Endothelial cell (in vitro differentiated cells): ENCODE results near the gene PDCD4. TPM values are rescaled to one million over a fixed set of nuclear protein-coding genes. Genes with fewer than 3 reads are reported as not detected.
A peak's percentile ranks its signal among the peaks of the same experiment; 100 is the strongest.
"Not testable (repeated sequence)": the region's sequence is repeated elsewhere in the genome, so short reads cannot be mapped to it uniquely, and the experiment has no call there.

ENCODE experiments used
- DNase-seq: peaks from one replicate; pipeline ENCODE4 v3.0.0; 2021; ENCODE audit warnings: low spot score
- H3K27ac Mint-ChIP-seq: one replicate; pipeline ENCODE4 v1.8.0; 2021; ENCODE audit warnings: mixed read lengths, inconsistent platforms; ENCODE audit not compliant: unreplicated experiment
- H3K27me3 Mint-ChIP-seq: one replicate; pipeline ENCODE4 v1.8.0; 2021; ENCODE audit warnings: mild to moderate bottlenecking, moderate library complexity, mixed read lengths, inconsistent platforms; ENCODE audit not compliant: unreplicated experiment
- H3K36me3 Mint-ChIP-seq: one replicate; pipeline ENCODE4 v1.8.0; 2021; ENCODE audit warnings: mild to moderate bottlenecking, low read depth, mixed read lengths, inconsistent platforms; ENCODE audit not compliant: unreplicated experiment
- H3K4me1 Mint-ChIP-seq: one replicate; pipeline ENCODE4 v1.8.0; 2021; ENCODE audit warnings: mild to moderate bottlenecking, mixed read lengths, inconsistent platforms; ENCODE audit not compliant: unreplicated experiment
- H3K4me3 Mint-ChIP-seq: one replicate; pipeline ENCODE4 v1.8.0; 2021; ENCODE audit warnings: mild to moderate bottlenecking, mixed read lengths, inconsistent platforms; ENCODE audit not compliant: unreplicated experiment
- H3K9me3 Mint-ChIP-seq: one replicate; pipeline ENCODE4 v1.8.0; 2021; ENCODE audit warnings: mixed read lengths, inconsistent platforms; ENCODE audit not compliant: unreplicated experiment
- total RNA-seq: library from RNA; stranded (reverse); fragmentation: NEBNext Ultra II Directional; extraction: Animal tissue kit (Norgen Biotek cat#: 25700); gene quantifications from one replicate; pipeline ENCODE4 v1.2.1, GENCODE V29; 2021; ENCODE audit not compliant: unreplicated experiment
- TF ChIP-seq, protein P1 (sequence below): fragments of 200-600 bp; sonication (generic); IDR thresholded peaks from one replicate; pipeline ENCODE4 v1.5.0; 2021; ENCODE audit warnings: antibody characterized with exemption; ENCODE audit not compliant: unreplicated experiment

The PDCD4 gene
- total RNA-seq, 1 donor from 2014 or later = 50.4 TPM

DNA sequence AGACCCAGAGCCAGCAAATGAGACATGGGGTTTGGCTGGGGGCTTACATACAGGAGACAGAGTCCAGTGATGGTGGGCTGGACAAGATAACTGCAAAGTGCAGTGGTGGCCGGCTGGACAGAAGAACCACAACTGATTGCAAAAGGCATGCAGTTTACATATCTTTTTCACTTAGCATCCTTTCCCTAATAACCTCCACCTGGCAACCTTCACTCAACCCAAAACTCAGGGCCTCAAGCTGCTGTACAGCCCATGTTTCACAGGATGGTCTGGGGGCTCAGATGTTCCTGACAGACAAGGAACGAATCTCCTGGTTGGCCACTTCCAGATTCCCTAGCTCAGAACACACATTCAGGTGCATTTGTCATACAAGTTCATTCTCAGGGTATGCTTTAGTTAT, 7.8 kb upstream of the PDCD4 start:
- H3K27me3 Mint-ChIP-seq = peaks cover 5% of the 10 kb centered on the region
- no peaks in the 10 kb centered on the region for H3K9me3 Mint-ChIP-seq
- no peak overlapping the region for H3K27ac Mint-ChIP-seq
- DNase-seq = no peak
- no peak overlapping the region for H3K4me3 Mint-ChIP-seq
- TF ChIP-seq, protein P1, sequence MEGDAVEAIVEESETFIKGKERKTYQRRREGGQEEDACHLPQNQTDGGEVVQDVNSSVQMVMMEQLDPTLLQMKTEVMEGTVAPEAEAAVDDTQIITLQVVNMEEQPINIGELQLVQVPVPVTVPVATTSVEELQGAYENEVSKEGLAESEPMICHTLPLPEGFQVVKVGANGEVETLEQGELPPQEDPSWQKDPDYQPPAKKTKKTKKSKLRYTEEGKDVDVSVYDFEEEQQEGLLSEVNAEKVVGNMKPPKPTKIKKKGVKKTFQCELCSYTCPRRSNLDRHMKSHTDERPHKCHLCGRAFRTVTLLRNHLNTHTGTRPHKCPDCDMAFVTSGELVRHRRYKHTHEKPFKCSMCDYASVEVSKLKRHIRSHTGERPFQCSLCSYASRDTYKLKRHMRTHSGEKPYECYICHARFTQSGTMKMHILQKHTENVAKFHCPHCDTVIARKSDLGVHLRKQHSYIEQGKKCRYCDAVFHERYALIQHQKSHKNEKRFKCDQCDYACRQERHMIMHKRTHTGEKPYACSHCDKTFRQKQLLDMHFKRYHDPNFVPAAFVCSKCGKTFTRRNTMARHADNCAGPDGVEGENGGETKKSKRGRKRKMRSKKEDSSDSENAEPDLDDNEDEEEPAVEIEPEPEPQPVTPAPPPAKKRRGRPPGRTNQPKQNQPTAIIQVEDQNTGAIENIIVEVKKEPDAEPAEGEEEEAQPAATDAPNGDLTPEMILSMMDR = no peak
- no peaks in the 10 kb centered on the region for H3K36me3 Mint-ChIP-seq
- H3K4me1 Mint-ChIP-seq = peaks cover 25% of the 10 kb centered on the region

DNA sequence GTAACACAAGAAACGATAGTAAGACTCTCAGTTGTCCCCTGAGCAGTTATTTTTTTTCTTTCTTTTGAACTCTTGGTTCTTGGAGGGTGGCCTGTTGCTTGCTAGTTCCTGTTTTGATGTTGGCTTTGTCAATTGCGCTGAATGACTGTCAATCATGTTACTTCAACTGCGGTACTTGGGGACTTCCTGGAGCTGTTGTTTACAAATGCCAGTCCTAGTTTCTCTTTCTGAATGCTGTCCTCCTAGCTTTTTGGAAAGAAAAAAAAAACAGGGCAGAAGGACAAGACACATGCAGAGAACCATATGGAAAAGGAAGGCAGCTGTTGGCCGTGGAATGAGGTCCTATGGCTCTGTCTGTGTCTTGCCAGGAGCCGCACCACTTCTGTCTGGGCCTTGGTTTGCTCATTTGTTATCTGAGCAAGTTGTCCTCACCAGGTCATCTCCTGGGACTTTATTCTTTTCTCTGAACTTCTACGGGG, 7.0 kb upstream of the PDCD4 start:
- TF ChIP-seq, protein P1 = no peak
- peaks cover 33% of the 10 kb centered on the region for H3K4me1 Mint-ChIP-seq
- H3K9me3 Mint-ChIP-seq = no peaks in the 10 kb centered on the region
- no peak for DNase-seq
- H3K27me3 Mint-ChIP-seq = peaks cover 5% of the 10 kb centered on the region
- no peak overlapping the region for H3K4me3 Mint-ChIP-seq
- no peak overlapping the region for H3K27ac Mint-ChIP-seq
- peaks cover 4% of the 10 kb centered on the region for H3K36me3 Mint-ChIP-seq

DNA sequence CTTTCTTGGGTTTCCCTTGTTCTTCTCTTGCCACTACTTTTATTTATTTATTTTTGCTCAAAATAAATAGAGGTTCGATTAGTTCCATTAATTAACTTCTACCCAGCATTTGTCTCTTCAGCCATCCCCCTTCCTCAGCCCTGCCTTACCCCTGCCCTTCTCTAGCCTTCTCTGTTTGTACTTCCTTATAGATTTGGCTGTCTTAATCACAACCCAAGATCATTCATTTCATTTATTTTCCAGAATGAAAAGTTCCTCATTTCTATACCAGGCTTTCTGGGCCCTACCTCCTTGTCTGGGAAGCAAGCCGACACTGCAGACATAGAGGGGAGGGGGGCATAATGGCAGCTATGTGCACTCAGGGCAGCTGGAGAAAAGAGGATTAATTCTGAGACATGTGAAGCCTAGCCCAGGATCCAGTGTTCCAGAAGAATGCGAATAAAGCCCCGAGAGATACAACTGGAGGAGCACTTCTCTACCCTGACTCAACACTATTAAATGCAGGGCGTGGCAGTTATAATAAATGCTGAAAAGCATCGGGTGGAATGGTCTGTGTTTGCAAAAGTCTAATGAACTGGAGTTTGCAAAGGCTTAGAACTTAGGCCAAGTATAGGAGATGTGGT, 6.4 kb upstream of the PDCD4 start:
- no peak for DNase-seq
- H3K4me3 Mint-ChIP-seq = no peak overlapping the region
- no peak overlapping the region for H3K27ac Mint-ChIP-seq
- H3K27me3 Mint-ChIP-seq = peaks cover 5% of the 10 kb centered on the region
- peaks cover 9% of the 10 kb centered on the region for H3K36me3 Mint-ChIP-seq
- TF ChIP-seq, protein P1 = no peak
- peaks cover 39% of the 10 kb centered on the region for H3K4me1 Mint-ChIP-seq
- H3K9me3 Mint-ChIP-seq = no peaks in the 10 kb centered on the region

DNA sequence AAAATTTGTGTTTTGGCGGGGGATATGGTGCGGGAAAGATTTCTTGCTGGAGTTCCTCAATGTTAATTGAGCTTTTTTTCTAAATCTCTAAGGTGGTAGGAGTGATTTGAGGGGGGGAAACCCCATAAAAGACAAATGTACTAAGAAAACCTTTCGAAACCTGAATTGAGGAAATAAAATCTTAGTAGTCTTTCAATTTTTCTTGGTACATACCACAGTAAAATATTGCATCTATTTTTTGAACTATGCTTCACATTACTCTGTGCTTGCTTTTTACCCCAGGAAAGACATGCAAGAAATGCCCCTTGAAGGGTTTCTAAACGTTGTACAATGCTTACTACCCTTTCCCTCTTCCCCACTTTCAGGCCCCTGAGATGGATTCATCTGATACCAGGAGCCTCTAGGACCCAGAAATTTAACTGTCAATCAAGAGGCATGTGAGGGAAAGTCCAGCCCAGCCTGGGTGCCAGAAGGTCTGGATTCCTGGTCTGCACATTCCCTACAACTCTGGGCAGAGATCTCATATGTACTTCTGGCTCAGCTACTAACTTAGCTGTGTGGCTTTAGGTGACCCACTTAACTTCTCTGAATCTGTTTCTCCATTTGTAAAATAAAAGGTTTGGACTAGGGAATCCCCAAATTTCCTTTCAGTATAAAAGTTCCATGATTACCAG, 5.8 kb upstream of the PDCD4 start:
- Mint-ChIP-seq H3K4me1 (peaks cover 40% of the 10 kb centered on the region), H3K27me3 (peaks cover 11% of the 10 kb centered on the region), H3K36me3 (peaks cover 16% of the 10 kb centered on the region), H3K4me3 (no peak overlapping the region), H3K27ac (no peak overlapping the region), H3K9me3 (no peaks in the 10 kb centered on the region)
- no peak for DNase-seq
- TF ChIP-seq, protein P1 = no peak

DNA sequence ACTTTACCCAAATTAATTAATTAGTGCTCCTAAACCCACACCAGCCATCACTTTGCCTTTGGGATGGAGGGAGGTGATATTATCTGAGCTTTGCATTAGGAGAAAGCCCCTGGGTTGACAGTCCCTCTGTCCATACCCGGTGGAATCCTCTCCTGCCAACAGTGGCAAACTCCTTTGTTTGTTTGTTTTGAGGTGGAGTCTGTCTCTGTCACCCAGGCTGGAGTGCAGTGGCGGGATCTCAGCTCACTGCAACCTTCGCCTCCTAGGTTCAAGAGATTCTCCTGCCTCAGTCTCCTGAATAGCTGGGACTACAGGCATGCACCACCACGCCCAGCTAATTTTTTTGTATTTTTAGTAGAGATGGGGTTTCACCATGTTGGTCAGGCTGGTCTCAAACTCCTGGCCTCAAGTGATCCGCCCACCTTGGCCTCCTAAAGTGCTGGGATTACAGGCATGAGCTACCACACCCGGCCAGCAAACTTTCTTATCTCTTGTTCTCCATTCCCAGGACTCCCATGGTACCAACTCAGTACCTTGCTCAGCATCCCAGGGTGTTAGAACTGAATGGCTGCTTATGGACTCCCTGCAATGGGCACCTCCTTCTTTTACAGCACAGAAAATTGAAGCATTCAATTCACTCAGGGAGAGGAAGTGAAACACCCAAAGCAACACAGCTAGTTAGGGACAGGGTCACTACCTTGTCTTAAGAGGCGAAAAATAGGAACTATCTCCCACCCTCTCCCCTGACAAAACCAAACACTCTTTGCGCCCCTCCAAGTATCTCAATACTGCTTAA, 4.5 kb upstream of the PDCD4 start:
- Mint-ChIP-seq H3K4me1 (peaks cover 44% of the 10 kb centered on the region), H3K36me3 (peaks cover 16% of the 10 kb centered on the region), H3K27ac (peak overlapping the region; percentile 76), H3K27me3 (peaks cover 18% of the 10 kb centered on the region)
- not testable (repeated sequence) for H3K9me3 Mint-ChIP-seq, DNase-seq, H3K4me3 Mint-ChIP-seq
